Muscle layer of duodenum (tissue), 2 donors: ENCODE results near the gene DAB2IP.

Experiments used
- H3K27ac ChIP-seq: one replicate; pipeline ENCODE4 v1.7.0; 2013; ENCODE audit warnings: mild to moderate bottlenecking, low read length
- H3K27me3 ChIP-seq: one replicate; pipeline ENCODE4 v1.7.0; 2013; ENCODE audit warnings: low read depth, mild to moderate bottlenecking, control low read depth, low read length
- H3K36me3 ChIP-seq, 2 donors: one replicate each; pipeline ENCODE4 v1.7.0; 2013; ENCODE audit warnings: low read length in 2 of 2, control low read depth in 1 of 2, mild to moderate bottlenecking in 1 of 2; ENCODE audit not compliant: insufficient read depth in 2 of 2, control insufficient read depth in 1 of 2
- H3K4me1 ChIP-seq, 2 donors: one replicate each; pipeline ENCODE4 v1.7.0; 2013; ENCODE audit warnings: low read length in 2 of 2, mild to moderate bottlenecking in 2 of 2, control low read depth in 1 of 2, moderate library complexity in 1 of 2; ENCODE audit not compliant: insufficient read depth in 2 of 2, control insufficient read depth in 1 of 2
- H3K4me3 ChIP-seq, 2 donors: one replicate each; pipeline ENCODE4 v1.7.0; 2013; ENCODE audit warnings: low read length in 2 of 2, low read depth in 1 of 2, mild to moderate bottlenecking in 1 of 2
- H3K9me3 ChIP-seq, 2 donors: one replicate each; pipeline ENCODE4 v1.7.0; 2013; ENCODE audit warnings: low read length in 2 of 2, control low read depth in 1 of 2, mild to moderate bottlenecking in 1 of 2; ENCODE audit not compliant: control insufficient read depth in 1 of 2
- donor health status: healthy.

Gene DAB2IP

DNA sequence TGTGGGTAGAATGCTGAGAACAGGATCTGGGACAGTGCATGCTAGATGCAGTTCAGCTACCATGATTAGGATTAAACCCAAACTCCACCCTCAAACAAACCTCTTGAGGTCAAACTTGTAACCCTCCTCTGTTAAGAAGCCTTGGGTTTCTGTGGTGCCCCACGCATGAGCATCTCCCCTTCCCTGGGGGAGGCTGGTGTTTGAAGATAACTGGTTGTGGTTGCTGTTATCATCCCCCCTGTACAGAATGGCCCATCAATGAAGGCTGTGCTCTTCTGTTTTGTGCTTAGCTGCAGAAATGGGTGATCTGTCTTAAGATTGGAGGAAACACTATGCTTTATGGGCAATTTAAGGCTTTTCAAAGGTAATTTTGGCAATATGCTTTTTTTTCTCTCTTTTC is 4.4 kb upstream of the DAB2IP start:
- Histone ChIP-seq H3K36me3 (no peaks in the 10 kb centered on the region), H3K4me3 (no peak overlapping the region), H3K27ac (no peak overlapping the region), H3K27me3 (no peaks in the 10 kb centered on the region), H3K4me1 (peaks cover 8 to 32% of the 10 kb centered on the region in 2 donors), H3K9me3 (no peaks in the 10 kb centered on the region)

DNA sequence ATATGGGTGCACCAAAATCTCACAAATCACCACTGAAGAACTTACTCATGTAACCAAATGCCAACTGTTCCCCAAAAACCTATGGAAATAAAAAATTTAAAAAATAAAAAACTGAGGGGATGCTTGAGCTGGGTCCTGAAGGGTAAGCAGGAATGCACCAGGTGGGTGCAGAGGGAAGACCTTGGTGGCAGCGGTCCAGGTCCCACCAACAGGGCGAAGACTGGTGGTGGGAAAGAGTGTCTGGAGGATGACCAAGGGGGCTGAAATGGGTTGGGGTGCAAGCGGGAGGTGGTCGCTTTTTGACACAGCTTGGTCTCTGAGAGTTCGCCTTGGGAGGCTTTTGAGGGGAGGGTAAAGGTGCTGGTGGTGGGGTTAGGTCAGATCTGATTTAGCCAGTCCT is 3.3 kb upstream of the DAB2IP start:
- Histone ChIP-seq H3K36me3 (no peaks in the 10 kb centered on the region), H3K27me3 (no peaks in the 10 kb centered on the region), H3K4me3 (no peak overlapping the region), H3K4me1 (peaks cover 12 to 35% of the 10 kb centered on the region in 2 donors), H3K27ac (no peak overlapping the region), H3K9me3 (no peaks in the 10 kb centered on the region)

DNA sequence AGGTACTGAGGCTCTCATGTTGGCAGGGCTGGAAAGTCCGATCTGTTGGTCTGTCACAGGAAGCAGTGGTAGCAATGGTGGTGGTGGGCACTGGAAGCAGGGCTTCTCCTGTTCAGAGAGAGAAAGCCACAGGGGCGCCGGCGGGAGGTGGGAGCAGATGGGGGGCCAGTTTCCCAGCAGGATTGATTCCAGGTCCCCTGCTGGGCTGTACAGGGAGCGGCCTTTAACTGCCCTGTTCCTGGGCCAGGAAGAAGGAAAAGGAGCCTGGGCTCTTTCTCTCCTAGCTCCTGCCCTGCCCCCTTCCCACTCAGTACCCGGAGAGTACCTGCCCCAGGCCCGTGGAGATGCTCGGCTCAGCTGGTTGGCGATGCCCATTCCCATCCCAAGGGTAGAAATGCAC is 2.6 kb upstream of the DAB2IP start:
- H3K27ac ChIP-seq: no peak overlapping the region
- H3K36me3 ChIP-seq: no peaks in the 10 kb centered on the region
- peaks cover 12 to 35% of the 10 kb centered on the region in 2 donors for H3K4me1 ChIP-seq
- no peak overlapping the region for H3K4me3 ChIP-seq
- H3K27me3 ChIP-seq: no peaks in the 10 kb centered on the region
- no peaks in the 10 kb centered on the region for H3K9me3 ChIP-seq

DNA sequence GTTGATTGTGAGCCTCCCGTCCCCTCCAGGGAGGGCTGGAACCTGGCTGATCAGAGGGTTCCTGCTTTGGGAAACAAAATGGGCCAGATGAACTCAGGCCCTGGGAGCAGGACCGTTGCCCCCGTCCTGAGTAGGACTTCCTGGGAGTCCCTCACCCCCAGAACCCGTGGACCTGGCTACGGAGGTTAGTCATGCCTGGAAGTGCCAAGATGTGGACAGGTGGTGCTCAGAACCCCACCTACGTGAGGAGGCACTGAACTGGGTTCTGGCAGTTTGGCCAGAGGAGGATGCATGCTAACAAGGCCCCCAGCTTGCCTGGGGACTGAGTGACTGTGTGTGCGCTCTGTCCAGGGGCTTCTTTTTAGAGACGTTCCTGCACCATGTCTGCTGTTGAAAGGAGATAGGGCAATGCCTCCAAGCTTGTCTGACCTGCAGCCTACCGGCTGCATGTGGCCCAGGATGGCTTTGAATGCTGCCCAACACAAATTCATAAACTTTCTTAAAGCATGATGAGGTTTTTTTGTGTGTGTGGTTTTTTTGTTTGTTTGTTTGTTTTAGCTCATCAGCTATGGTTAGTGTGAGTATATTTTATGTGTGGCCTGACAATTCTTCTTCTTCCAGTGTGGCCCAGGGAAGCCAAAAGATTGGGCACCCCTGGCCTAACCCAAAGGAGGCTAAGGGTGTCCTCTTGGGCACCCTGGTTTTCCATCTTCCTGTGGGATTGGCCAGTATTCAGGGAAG is 1.8 kb upstream of the DAB2IP start:
- H3K9me3 ChIP-seq: no peaks in the 10 kb centered on the region
- H3K4me1 ChIP-seq: peaks cover 12 to 38% of the 10 kb centered on the region in 2 donors
- H3K36me3 ChIP-seq: no peaks in the 10 kb centered on the region
- H3K27ac ChIP-seq: no peak overlapping the region
- H3K27me3 ChIP-seq: no peaks in the 10 kb centered on the region
- no peak overlapping the region for H3K4me3 ChIP-seq

- peaks cover 12 to 33% of the 10 kb centered on the region in 2 donors for H3K4me1 ChIP-seq
These were observed 1.0 kb upstream of the DAB2IP start for GRCh38 chr9:121650217-121651007.

DNA sequence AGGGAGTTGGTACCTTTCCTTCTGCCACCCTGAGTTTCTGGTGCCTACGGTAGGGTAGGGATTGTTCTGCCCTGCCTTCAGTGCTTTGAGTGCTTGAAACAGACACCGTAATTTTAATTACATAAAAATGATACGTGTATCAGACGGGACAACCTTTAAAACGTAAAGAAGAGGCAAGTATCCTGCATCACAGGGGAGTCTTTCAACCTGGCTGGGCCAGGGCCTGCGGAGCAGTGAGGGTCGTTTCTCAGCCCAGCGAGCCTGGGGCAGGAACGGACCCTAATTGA is 483 bp upstream of the DAB2IP start:
- H3K27ac ChIP-seq: peak overlapping the region; percentile 75
- no peaks in the 10 kb centered on the region for H3K27me3 ChIP-seq
- H3K36me3 ChIP-seq: no peaks in the 10 kb centered on the region
- peaks cover 12 to 31% of the 10 kb centered on the region in 2 donors for H3K4me1 ChIP-seq
- peak overlapping the region; percentile 55 to 56 for H3K4me3 ChIP-seq
- no peaks in the 10 kb centered on the region for H3K9me3 ChIP-seq

More at GRCh38 chr9:121650217-121651007, 1.0 kb upstream of the DAB2IP start:
- H3K9me3 ChIP-seq: no peaks in the 10 kb centered on the region
- H3K27me3 ChIP-seq: no peaks in the 10 kb centered on the region
- H3K36me3 ChIP-seq: no peaks in the 10 kb centered on the region
- peak overlapping the region in 1 of 2 donors; percentile 56 for H3K4me3 ChIP-seq
- peak overlapping the region; percentile 75 for H3K27ac ChIP-seq

- H3K4me3 ChIP-seq: peak overlapping the region; percentile 55 to 73
- H3K9me3 ChIP-seq: no peaks in the 10 kb centered on the region
- H3K36me3 ChIP-seq: no peaks in the 10 kb centered on the region
- peaks cover 12 to 34% of the 10 kb centered on the region in 2 donors for H3K4me1 ChIP-seq
- peak overlapping the region; percentile 54 for H3K27ac ChIP-seq
- H3K27me3 ChIP-seq: no peaks in the 10 kb centered on the region
These were observed 795 bp downstream of the DAB2IP start for GRCh38 chr9:121652021-121652837.

DNA sequence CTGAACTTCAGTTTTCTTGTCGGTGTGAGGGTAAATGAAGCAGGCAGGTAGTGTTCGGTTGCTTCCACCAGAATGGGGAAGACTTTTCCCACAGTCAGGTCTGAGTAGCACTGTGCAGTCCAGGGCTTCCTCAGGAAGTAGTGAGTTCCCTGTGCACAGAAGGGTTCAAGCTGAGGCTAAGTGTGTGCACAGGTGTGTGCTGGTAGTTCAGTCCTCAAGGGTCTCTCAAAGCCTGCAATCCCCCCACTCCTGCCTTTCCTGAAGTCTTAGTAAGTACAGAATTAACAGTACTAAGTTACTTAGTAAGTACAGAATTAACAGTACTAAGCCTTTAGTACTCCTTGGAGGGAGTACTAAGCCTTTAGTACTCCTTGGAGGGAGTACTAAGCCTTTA is 1.4 kb downstream of the DAB2IP start:
- Histone ChIP-seq H3K4me3 (peak overlapping the region; percentile 55 to 73), H3K36me3 (no peaks in the 10 kb centered on the region), H3K4me1 (peaks cover 16 to 39% of the 10 kb centered on the region in 2 donors), H3K27me3 (no peaks in the 10 kb centered on the region), H3K27ac (peak overlapping the region; percentile 54), H3K9me3 (no peaks in the 10 kb centered on the region)

DNA sequence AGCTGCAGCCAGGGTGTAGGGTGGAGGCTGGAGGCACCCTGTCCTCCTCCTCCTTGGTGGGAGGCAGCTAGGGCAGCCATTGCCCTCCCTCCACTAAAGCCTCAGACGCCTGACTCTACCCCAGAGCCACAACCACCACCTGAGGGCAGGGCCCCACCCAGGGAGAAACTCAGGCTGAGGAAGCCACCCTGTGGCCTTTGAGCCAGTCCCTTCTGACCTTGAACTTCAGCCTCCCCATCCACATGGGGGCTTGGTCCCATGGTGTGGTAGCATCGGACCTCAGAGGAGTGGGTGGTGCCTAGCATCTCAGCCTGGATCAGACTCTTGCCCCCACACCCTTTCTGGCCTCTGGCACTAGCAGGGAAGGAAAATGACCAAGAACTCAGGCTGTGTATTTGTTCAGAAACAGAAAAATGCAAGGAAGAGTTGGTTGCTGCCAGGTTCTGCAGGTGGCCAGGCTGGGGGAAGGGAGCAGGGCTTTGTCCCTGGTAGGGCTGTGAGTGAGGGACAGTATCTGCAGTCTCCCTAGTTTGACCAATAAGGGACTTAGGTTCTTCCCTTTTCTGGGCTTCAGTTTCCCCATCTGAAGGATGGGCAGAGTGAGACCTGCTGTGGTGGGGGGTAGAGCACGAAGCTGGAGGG is 3.2 kb downstream of the DAB2IP start:
- Histone ChIP-seq H3K9me3 (no peaks in the 10 kb centered on the region), H3K36me3 (no peaks in the 10 kb centered on the region), H3K4me3 (no peak overlapping the region), H3K27ac (no peak overlapping the region), H3K4me1 (peaks cover 16 to 40% of the 10 kb centered on the region in 2 donors), H3K27me3 (no peaks in the 10 kb centered on the region)

DNA sequence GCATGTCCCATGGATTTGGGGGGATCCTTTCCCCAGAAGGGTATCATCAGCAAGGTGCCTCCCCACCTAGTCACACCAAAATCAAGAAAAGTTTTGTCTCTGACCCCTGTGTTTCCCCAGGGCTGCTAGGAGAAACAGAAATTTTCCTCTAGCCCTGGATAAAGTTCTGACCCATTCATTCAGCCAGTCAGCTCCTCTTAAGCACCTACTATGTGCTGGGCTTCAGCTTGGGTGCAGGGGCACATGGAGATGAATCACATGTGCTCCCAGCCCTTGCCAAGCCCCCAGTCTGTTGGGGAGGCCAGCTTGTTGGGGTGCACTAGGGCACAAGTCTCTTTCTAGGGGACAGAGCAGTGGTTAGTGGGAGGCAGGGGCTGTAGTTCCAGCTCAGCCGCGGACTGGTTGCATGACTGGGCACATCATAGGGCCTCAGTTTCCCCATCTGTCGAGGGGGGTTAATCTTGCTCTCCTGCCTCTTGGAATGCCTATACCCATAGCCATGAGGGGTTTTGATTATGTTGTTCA is 3.9 kb downstream of the DAB2IP start:
- Histone ChIP-seq H3K36me3 (no peaks in the 10 kb centered on the region), H3K4me1 (peaks cover 12 to 33% of the 10 kb centered on the region in 2 donors), H3K4me3 (no peak overlapping the region), H3K9me3 (no peaks in the 10 kb centered on the region), H3K27me3 (no peaks in the 10 kb centered on the region), H3K27ac (no peak overlapping the region)
